AG09319 (cell line): ENCODE data around the gene RASGRF1.

ENCODE experiments used
- DNase-seq: peaks from one replicate; pipeline ENCODE4 v3.0.0-alpha.2; 2010; ENCODE audit warnings: low read depth; ENCODE audit errors: extremely low read depth
- CTCF ChIP-seq: IDR thresholded peaks from 2 replicates; pipeline ENCODE4 v1.5.1; 2011; ENCODE audit warnings: low read depth, mild to moderate bottlenecking, inconsistent platforms, low read length, moderate library complexity

RASGRF1 gene

GRCh38 chr15:78944669-78945407 is 145.7 kb downstream of the RASGRF1 start, which contains the start of gene CTSH:
Gene CTSH, minus strand, starts transcription at chr15:78945046. Its CDS starts 65 bp downstream, at chr15:78944981.
- DNase-seq = no peak
- no peak for TF ChIP-seq CTCF

GRCh38 chr15:78944202-78944625 is 146.4 kb downstream of the RASGRF1 start:
- no peak for TF ChIP-seq CTCF
- DNase-seq = no peak

- no peak for DNase-seq
- TF ChIP-seq CTCF = no peak
Measured at GRCh38 chr15:78943692-78944091, 146.9 kb downstream of the RASGRF1 start.

DNA sequence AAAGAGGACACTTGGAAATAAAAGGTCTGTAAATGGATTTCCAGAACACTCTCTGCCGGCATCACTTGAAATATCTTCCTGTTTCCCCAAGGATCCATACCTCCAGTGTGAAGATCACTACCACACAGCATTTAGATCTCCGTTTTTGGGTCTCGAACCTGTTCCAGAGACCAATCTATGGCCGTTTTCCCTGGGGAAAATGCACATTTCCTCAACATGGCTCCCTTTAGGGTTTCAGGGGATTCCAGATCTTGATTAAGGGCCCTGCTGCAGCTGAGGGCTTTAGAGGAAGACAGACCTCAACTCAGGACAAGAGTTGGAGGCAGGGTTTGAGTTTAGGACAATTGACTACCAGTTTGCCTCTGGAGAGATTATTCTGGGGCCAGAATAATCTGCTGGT is 147.8 kb downstream of the RASGRF1 start:
- DNase-seq = no peak

GRCh38 chr15:78938658-78939488 is 151.7 kb downstream of the RASGRF1 start:
- TF ChIP-seq CTCF = no peak
- no peak for DNase-seq

More for the DNA sequence above, 147.8 kb downstream of the RASGRF1 start:
- no peak for TF ChIP-seq CTCF

GRCh38 chr15:78937132-78937739 is 153.3 kb downstream of the RASGRF1 start:
- DNase-seq = no peak
- TF ChIP-seq CTCF = no peak
